Hepatocyte (in vitro differentiated cells): ENCODE data around the gene ANKRD66. TPM values are rescaled to one million over a fixed set of nuclear protein-coding genes. Genes with fewer than 3 reads are reported as not detected.

Experiments used
- DNase-seq: peaks from one replicate; pipeline ENCODE4 v3.0.0-alpha.2; 2016; ENCODE audit warnings: low spot score
- H2AFZ ChIP-seq: fragments of 200-600 bp; sonication (generic); 2 replicates; pipeline ENCODE4 v1.6.0; 2016; ENCODE audit warnings: antibody characterized with exemption, mild to moderate bottlenecking
- H3K27ac ChIP-seq: fragments of 200-600 bp; sonication (generic); 2 replicates; pipeline ENCODE4 v1.5.1; 2016; ENCODE audit warnings: mild to moderate bottlenecking
- H3K27me3 ChIP-seq: fragments of 200-600 bp; sonication (generic); 2 replicates; pipeline ENCODE4 v1.6.1; 2016
- H3K36me3 ChIP-seq: fragments of 200-600 bp; sonication (generic); replicated peaks from 2 replicates; pipeline ENCODE4 v1.5.1; 2016; ENCODE audit warnings: low read depth; ENCODE audit not compliant: insufficient read depth
- H3K4me1 ChIP-seq: fragments of 200-600 bp; sonication (generic); 2 replicates; pipeline ENCODE4 v1.5.1; 2016; ENCODE audit warnings: mild to moderate bottlenecking, moderate library complexity; ENCODE audit not compliant: insufficient read depth
- H3K4me2 ChIP-seq: fragments of 200-600 bp; sonication (generic); 2 replicates; pipeline ENCODE4 v1.6.0; 2016
- H3K4me3 ChIP-seq: fragments of 200-600 bp; sonication (generic); 2 replicates; pipeline ENCODE4 v1.5.1; 2016; ENCODE audit warnings: mild to moderate bottlenecking
- H3K79me2 ChIP-seq: fragments of 200-600 bp; sonication (generic); 2 replicates; pipeline ENCODE4 v1.6.0; 2017; ENCODE audit warnings: mild to moderate bottlenecking
- H3K9me2 ChIP-seq: fragments of 200-600 bp; sonication (generic); replicated peaks from 2 replicates; pipeline ENCODE4 v1.6.0; 2017; ENCODE audit warnings: mild to moderate bottlenecking; ENCODE audit not compliant: insufficient read depth
- H3K9me3 ChIP-seq: fragments of 200-600 bp; sonication (generic); 2 replicates; pipeline ENCODE4 v1.5.1; 2016; ENCODE audit warnings: low read depth, mild to moderate bottlenecking
- H4K20me1 ChIP-seq: fragments of 200-600 bp; sonication (generic); 2 replicates; pipeline ENCODE4 v1.6.0; 2016; ENCODE audit warnings: mild to moderate bottlenecking; ENCODE audit not compliant: insufficient read depth, poor library complexity, severe bottlenecking
- CTCF ChIP-seq: fragments of 200-600 bp; sonication (generic); IDR thresholded peaks from 2 replicates; pipeline ENCODE4 v1.5.1; 2016; ENCODE audit warnings: antibody characterized with exemption, mild to moderate bottlenecking; ENCODE audit not compliant: poor library complexity
- EZH2 ChIP-seq: fragments of 200-600 bp; sonication (generic); IDR thresholded peaks from 2 replicates; pipeline ENCODE4 v1.6.1; 2016; ENCODE audit warnings: antibody characterized with exemption, mild to moderate bottlenecking, borderline replicate concordance
- EZH2phosphoT487 ChIP-seq: fragments of 200-600 bp; sonication (generic); IDR thresholded peaks from one replicate; pipeline ENCODE4 v1.6.1; 2018; ENCODE audit warnings: antibody characterized with exemption, mild to moderate bottlenecking, low read depth, moderate library complexity; ENCODE audit not compliant: unreplicated experiment, severe bottlenecking
- WGBS: methylation state at CpG from one replicate; pipeline ENCODE4 v1.1.6; 2016; ENCODE audit warnings: low lambda C conversion rate; ENCODE audit errors: missing lambda C conversion rate; 5-methylcytosine and 5-hydroxymethylcytosine counted together
- polyA plus RNA-seq: library from polyadenylated mRNA; unstranded; fragments of >200 nt; fragmentation: Nextera tagmentation; extraction: Ambion mirVana; gene quantifications from 2 replicates; pipeline ENCODE4 v1.2.1, GENCODE V29; 2016
- total RNA-seq: library from RNA; depleted of rRNA; stranded (reverse); fragments of >200 nt; gene quantifications from 2 replicates; pipeline ENCODE4 v1.2.3, GENCODE V29; 2014

Gene ANKRD66
- total and polyA plus RNA-seq, 2 experiments from 2014 or later = not detected

GRCh38 chr6:46789434-46790354, 43.0 kb downstream of the ANKRD66 start:
- H3K4me3 ChIP-seq = no peak overlapping the region
- TF ChIP-seq CTCF (no peak), EZH2 (no peak), EZH2phosphoT487 (no peak)
- no peaks in the 10 kb centered on the region for H3K9me2 ChIP-seq
- DNase-seq = peak; percentile 59
- H3K9me3 ChIP-seq = no peaks in the 10 kb centered on the region
- peaks cover 4% of the 10 kb centered on the region for H3K4me1 ChIP-seq
- H3K4me2 ChIP-seq = no peak overlapping the region
- 43% methylated on average over 4 of the region's 4 CpGs for WGBS
- no peak overlapping the region for H2AFZ ChIP-seq
- H4K20me1 ChIP-seq = no peaks in the 10 kb centered on the region
- no peaks in the 10 kb centered on the region for H3K27me3 ChIP-seq
- H3K79me2 ChIP-seq = peaks cover under 1% of the 10 kb centered on the region
- H3K27ac ChIP-seq = peak overlapping the region; percentile 45
- H3K36me3 ChIP-seq = no peaks in the 10 kb centered on the region

- TF ChIP-seq EZH2 (no peak), CTCF (no peak), EZH2phosphoT487 (no peak)
- H3K27ac ChIP-seq = peak overlapping the region; percentile 2
Observed at GRCh38 chr6:46790355-46790874, 43.7 kb downstream of the ANKRD66 start.

GRCh38 chr6:46792635-46793034, 45.9 kb downstream of the ANKRD66 start:
- Histone ChIP-seq H3K4me2 (peak overlapping the region; percentile 67), H2AFZ (no peak overlapping the region), H3K27me3 (no peaks in the 10 kb centered on the region), H3K79me2 (peaks cover 13% of the 10 kb centered on the region), H3K36me3 (no peaks in the 10 kb centered on the region), H3K27ac (no peak overlapping the region), H3K9me2 (no peaks in the 10 kb centered on the region), H3K9me3 (no peaks in the 10 kb centered on the region), H4K20me1 (no peaks in the 10 kb centered on the region), H3K4me1 (peaks cover 4% of the 10 kb centered on the region), H3K4me3 (no peak overlapping the region)
- TF ChIP-seq CTCF = no peak
- no peak for TF ChIP-seq EZH2phosphoT487
- no peak for TF ChIP-seq EZH2
- no peak for DNase-seq
- WGBS = 27% methylated on average over 1 of the region's 1 CpG

More at GRCh38 chr6:46790355-46790874, 43.7 kb downstream of the ANKRD66 start:
- H3K79me2 ChIP-seq = peaks cover 7% of the 10 kb centered on the region
- no peak overlapping the region for H2AFZ ChIP-seq
- H3K4me1 ChIP-seq = peaks cover 4% of the 10 kb centered on the region
- DNase-seq = no peak
- H3K27me3 ChIP-seq = no peaks in the 10 kb centered on the region
- H3K4me2 ChIP-seq = no peak overlapping the region
- no peaks in the 10 kb centered on the region for H4K20me1 ChIP-seq
- H3K9me3 ChIP-seq = no peaks in the 10 kb centered on the region
- H3K4me3 ChIP-seq = no peak overlapping the region
- H3K36me3 ChIP-seq = no peaks in the 10 kb centered on the region
- no peaks in the 10 kb centered on the region for H3K9me2 ChIP-seq
